K562 (cell line): ENCODE results near the gene ARFRP1. TPM values are rescaled to one million over a fixed set of nuclear protein-coding genes. Genes with fewer than 3 reads are reported as not detected.

Experiments used
- CBX2 ChIP-seq: fragments of 200-600 bp; sonication (generic); IDR thresholded peaks from one replicate; pipeline ENCODE4 v1.6.1; 2012; ENCODE audit warnings: mild to moderate bottlenecking, low read length, inconsistent platforms; ENCODE audit not compliant: insufficient read depth, poor library complexity, severe bottlenecking
- CC2D1A ChIP-seq: fragments of 450-650 bp; IDR thresholded peaks from 2 replicates; pipeline ENCODE4 v1.6.1; 2017; ENCODE audit warnings: mild to moderate bottlenecking
- GTF2A2 ChIP-seq: IDR thresholded peaks from 2 replicates; pipeline ENCODE4 v1.6.1; 2016; ENCODE audit warnings: mild to moderate bottlenecking, missing genetic modification characterization, missing compliant biosample characterization
- HCFC1 ChIP-seq: IDR thresholded peaks from 2 replicates; pipeline ENCODE4 v1.6.1; 2012; ENCODE audit warnings: low read depth, low read length, improper control_type of control experiment
- KDM5B ChIP-seq: fragments of 200-600 bp; sonication (generic); IDR thresholded peaks from 2 replicates; pipeline ENCODE4 v1.6.1; 2012; ENCODE audit warnings: low read depth, mild to moderate bottlenecking, moderate library complexity, low read length, control low read depth, inconsistent platforms; ENCODE audit not compliant: insufficient replicate concordance
- MCM2 ChIP-seq: fragments of 450-650 bp; IDR thresholded peaks from 2 replicates; pipeline ENCODE4 v1.6.1; 2017; ENCODE audit warnings: low read depth, mild to moderate bottlenecking
- NR2F6 ChIP-seq: fragments of 450-650 bp; formaldehyde crosslinking; IDR thresholded peaks from 2 replicates; pipeline ENCODE4 v1.4.0; 2020; ENCODE audit warnings: mild to moderate bottlenecking
- POLR2G ChIP-seq: fragments of 200-400 bp; formaldehyde crosslinking; IDR thresholded peaks from 2 replicates; pipeline ENCODE4 v1.6.1; 2017; ENCODE audit warnings: low read depth, mild to moderate bottlenecking, antibody characterized with exemption, low read length, moderate library complexity
- RBBP5 ChIP-seq: fragments of 200-600 bp; sonication (generic); IDR thresholded peaks from 2 replicates; pipeline ENCODE4 v1.6.1; 2012; ENCODE audit warnings: borderline replicate concordance, mild to moderate bottlenecking, low read length, control low read depth, inconsistent platforms; ENCODE audit not compliant: insufficient read depth, poor library complexity, severe bottlenecking
- RBM39 ChIP-seq: fragments of 200-400 bp; formaldehyde crosslinking; optimal IDR thresholded peaks from 2 replicates; pipeline ENCODE3; 2018; ENCODE audit warnings: low read depth, low read length
- SIRT6 ChIP-seq: IDR thresholded peaks from one replicate; pipeline ENCODE4 v1.6.1; 2012; ENCODE audit warnings: low read depth, mild to moderate bottlenecking, control low read depth, inconsistent platforms, low read length, moderate library complexity
- SMAD4 ChIP-seq: fragments of 250-450 bp; sonication (Bioruptor Pico); conservative IDR thresholded peaks from 2 replicates; pipeline ENCODE4 v1.8.0; 2021; ENCODE audit warnings: inconsistent platforms, mild to moderate bottlenecking, moderate library complexity
- ZBTB7A ChIP-seq: IDR thresholded peaks from 2 replicates; pipeline ENCODE4 v1.6.1; 2011; ENCODE audit warnings: low read depth, mild to moderate bottlenecking, low read length, moderate library complexity, borderline replicate concordance; ENCODE audit not compliant: control insufficient read depth
- ZNF124 ChIP-seq: sonication (generic); formaldehyde crosslinking; IDR thresholded peaks from 2 replicates; pipeline ENCODE4 v1.8.1; 2022; ENCODE audit warnings: missing genetic modification reagents
- polyA plus RNA-seq, 8 experiments: library from polyadenylated mRNA; depleted of rRNA in 4 of 8; stranded (reverse) in 5 of 8; unstranded in 3 of 8; fragments of >200 nt; fragmentation: Nextera tagmentation in 2 of 8; fragmentation: Illumina TruSeq in 1 of 8; extraction: Ambion mirVana in 2 of 8; extraction: Trizol in 1 of 8; gene quantifications; 2 replicates each; pipeline versions ENCODE4 v1.2.1 to v1.2.3, GENCODE V29; 2011 to 2014; ENCODE audit warnings: inconsistent platforms in 1 of 8, missing spikeins in 1 of 8
- total RNA-seq, 7 experiments: library from RNA; depleted of rRNA in 6 of 7; stranded (reverse); fragments of >200 nt in 6 of 7; fragmentation: Illumina TruSeq in 2 of 7; extraction: Trizol in 2 of 7; gene quantifications; 2 replicates each; pipeline versions ENCODE4 v1.2.1 to v1.2.3, GENCODE V29; 2011 to 2021; ENCODE audit warnings: low replicate concordance in 1 of 7
- TF ChIP-seq, protein P1 (sequence below), 2 experiments: fragments of 450-650 bp; IDR thresholded peaks; 2 replicates each; pipeline ENCODE4 v1.6.1; 2018; ENCODE audit warnings: mild to moderate bottlenecking in 2 of 2, low read depth in 1 of 2; ENCODE audit not compliant: partially characterized antibody in 2 of 2
- TF ChIP-seq, protein P2 (sequence below): fragments of 450-650 bp; IDR thresholded peaks from 2 replicates; pipeline ENCODE4 v1.6.1; 2014; ENCODE audit warnings: low read depth, mild to moderate bottlenecking, moderate library complexity, borderline replicate concordance
- TF ChIP-seq, protein P3 (sequence below), 2 experiments: IDR thresholded peaks; 2 replicates each; pipeline ENCODE4 v1.6.1; 2011; ENCODE audit warnings: borderline replicate concordance in 1 of 2, control low read depth in 1 of 2, low read depth in 1 of 2, low read length in 1 of 2, mild to moderate bottlenecking in 1 of 2, mixed read lengths in 1 of 2, moderate library complexity in 1 of 2; ENCODE audit not compliant: insufficient read depth in 1 of 2, insufficient read length in 1 of 2, poor library complexity in 1 of 2, severe bottlenecking in 1 of 2; ENCODE audit errors: extremely low read depth in 1 of 2

Gene ARFRP1
- total and polyA plus RNA-seq, 9 of the 15 experiments (the other 6 are each of a cell fraction or from before 2014, with no cell fraction given) = 2.2 to 78.9 (median 37.3) TPM

DNA sequence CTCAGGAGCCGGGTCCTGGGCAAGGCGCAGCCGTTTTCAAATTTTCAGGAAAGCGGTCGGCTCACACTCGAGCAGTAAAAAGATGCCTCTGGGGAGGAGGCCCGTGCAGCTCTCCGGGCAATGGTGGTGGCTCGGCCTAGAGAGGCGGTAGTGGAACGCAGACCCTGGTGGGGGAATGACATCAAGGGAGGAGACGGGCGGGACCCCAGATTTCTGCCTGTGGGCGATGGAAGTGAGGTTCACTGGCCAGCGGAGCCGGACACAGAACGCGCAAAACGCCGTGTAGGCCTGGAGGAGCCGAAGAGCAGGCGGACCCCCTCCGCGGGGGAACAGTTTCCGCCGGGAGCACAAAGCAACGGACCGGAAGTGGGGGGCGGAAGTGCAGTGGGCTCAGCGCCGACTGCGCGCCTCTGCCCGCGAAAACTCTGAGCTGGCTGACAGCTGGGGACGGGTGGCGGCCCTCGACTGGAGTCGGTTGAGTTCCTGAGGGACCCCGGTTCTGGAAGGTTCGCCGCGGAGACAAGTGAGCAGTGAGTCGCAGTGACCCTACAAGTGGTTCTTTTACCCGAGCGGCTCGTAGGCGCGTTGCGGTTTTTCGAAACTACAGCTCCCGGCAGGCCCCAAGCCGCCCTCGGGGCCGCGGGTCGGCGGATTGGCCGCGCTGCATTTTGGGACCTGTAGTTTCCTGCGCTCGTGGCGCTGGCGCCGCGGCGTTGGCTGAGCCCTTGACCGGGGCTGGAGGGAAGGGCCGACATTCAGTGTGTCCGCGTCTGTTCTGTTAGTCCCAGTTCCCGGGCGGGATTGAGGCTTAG, 49.6 kb downstream of the ARFRP1 start, which contains the start of gene RTEL1 (continued):
- TF ChIP-seq, protein P1, sequence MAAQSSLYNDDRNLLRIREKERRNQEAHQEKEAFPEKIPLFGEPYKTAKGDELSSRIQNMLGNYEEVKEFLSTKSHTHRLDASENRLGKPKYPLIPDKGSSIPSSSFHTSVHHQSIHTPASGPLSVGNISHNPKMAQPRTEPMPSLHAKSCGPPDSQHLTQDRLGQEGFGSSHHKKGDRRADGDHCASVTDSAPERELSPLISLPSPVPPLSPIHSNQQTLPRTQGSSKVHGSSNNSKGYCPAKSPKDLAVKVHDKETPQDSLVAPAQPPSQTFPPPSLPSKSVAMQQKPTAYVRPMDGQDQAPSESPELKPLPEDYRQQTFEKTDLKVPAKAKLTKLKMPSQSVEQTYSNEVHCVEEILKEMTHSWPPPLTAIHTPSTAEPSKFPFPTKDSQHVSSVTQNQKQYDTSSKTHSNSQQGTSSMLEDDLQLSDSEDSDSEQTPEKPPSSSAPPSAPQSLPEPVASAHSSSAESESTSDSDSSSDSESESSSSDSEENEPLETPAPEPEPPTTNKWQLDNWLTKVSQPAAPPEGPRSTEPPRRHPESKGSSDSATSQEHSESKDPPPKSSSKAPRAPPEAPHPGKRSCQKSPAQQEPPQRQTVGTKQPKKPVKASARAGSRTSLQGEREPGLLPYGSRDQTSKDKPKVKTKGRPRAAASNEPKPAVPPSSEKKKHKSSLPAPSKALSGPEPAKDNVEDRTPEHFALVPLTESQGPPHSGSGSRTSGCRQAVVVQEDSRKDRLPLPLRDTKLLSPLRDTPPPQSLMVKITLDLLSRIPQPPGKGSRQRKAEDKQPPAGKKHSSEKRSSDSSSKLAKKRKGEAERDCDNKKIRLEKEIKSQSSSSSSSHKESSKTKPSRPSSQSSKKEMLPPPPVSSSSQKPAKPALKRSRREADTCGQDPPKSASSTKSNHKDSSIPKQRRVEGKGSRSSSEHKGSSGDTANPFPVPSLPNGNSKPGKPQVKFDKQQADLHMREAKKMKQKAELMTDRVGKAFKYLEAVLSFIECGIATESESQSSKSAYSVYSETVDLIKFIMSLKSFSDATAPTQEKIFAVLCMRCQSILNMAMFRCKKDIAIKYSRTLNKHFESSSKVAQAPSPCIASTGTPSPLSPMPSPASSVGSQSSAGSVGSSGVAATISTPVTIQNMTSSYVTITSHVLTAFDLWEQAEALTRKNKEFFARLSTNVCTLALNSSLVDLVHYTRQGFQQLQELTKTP (IDR thresholded peaks at IDR 0.05; ENCODE audit: low read depth in 1 of 2, partially characterized antibody in 2 of 2) = peak; percentile 59 to 99
- TF ChIP-seq NR2F6 (CRISPR knock-in tag) (no peak), KDM5B (peak; percentile 18), MCM2 (no peak), SIRT6 (no peak), RBM39 (peak; percentile 57), RBBP5 (peak; percentile 93), ZBTB7A (peak; percentile 44; the same call in 1 of the 2 replicates), CC2D1A (peak; percentile 61), ZNF124 (CRISPR knock-in tag) (no peak), CBX2 (no peak), SMAD4 (CRISPR knock-in tag) (peak; percentile 57), POLR2G (peak; percentile 82; the same call in 1 of the 2 replicates), GTF2A2 (peak; percentile 69), HCFC1 (peak; percentile 91)
- TF ChIP-seq, protein P2, sequence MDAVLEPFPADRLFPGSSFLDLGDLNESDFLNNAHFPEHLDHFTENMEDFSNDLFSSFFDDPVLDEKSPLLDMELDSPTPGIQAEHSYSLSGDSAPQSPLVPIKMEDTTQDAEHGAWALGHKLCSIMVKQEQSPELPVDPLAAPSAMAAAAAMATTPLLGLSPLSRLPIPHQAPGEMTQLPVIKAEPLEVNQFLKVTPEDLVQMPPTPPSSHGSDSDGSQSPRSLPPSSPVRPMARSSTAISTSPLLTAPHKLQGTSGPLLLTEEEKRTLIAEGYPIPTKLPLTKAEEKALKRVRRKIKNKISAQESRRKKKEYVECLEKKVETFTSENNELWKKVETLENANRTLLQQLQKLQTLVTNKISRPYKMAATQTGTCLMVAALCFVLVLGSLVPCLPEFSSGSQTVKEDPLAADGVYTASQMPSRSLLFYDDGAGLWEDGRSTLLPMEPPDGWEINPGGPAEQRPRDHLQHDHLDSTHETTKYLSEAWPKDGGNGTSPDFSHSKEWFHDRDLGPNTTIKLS = peak; percentile 96
- TF ChIP-seq, protein P3, sequence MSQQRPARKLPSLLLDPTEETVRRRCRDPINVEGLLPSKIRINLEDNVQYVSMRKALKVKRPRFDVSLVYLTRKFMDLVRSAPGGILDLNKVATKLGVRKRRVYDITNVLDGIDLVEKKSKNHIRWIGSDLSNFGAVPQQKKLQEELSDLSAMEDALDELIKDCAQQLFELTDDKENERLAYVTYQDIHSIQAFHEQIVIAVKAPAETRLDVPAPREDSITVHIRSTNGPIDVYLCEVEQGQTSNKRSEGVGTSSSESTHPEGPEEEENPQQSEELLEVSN (IDR thresholded peaks at IDR 0.05; ENCODE audit: borderline replicate concordance in 1 of 2, extremely low read depth in 1 of 2, insufficient read depth in 1 of 2, insufficient read length in 1 of 2, low read depth in 1 of 2, low read length in 1 of 2, poor library complexity in 1 of 2, severe bottlenecking in 1 of 2) = peak; percentile 26 to 61
